Motor neuron (in vitro differentiated cells): ENCODE measurements around the gene NFKB2. TPM values are rescaled to one million over a fixed set of nuclear protein-coding genes. Genes with fewer than 3 reads are reported as not detected.

ENCODE experiments used
- ATAC-seq, 8 experiments: fragments of 200-7000 bp; cut with Tn5 transposase; replicated peaks in 6 of 8; 2 replicates each; pipeline ENCODE4 v1.8.0; 2021; ENCODE audit warnings: mild to moderate bottlenecking in 8 of 8, moderate library complexity in 8 of 8
- H3K27ac ChIP-seq, 2 donors: fragments of 250-450 bp; sonication (Bioruptor Pico); 2 replicates each; pipeline ENCODE4 v1.9.0; 2021; ENCODE audit warnings: antibody characterized with exemption in 2 of 2, mild to moderate bottlenecking in 2 of 2, moderate library complexity in 1 of 2
- H3K4me1 ChIP-seq, 2 donors: fragments of 250-450 bp; sonication (Bioruptor Pico); replicated peaks in 1 of 2; 2 replicates each; pipeline ENCODE4 v1.6.1; 2021; ENCODE audit warnings: antibody characterized with exemption in 2 of 2, mild to moderate bottlenecking in 2 of 2, moderate library complexity in 1 of 2
- H3K4me3 ChIP-seq, 5 donors: fragments of 250-450 bp; sonication (Bioruptor Pico); 2 replicates each; pipeline ENCODE4 v1.9.0; 2021; ENCODE audit warnings: antibody characterized with exemption in 5 of 5, mild to moderate bottlenecking in 5 of 5, moderate library complexity in 4 of 5
- WGBS, 10 experiments: fragments of 450-650 bp; shearing (Covaris generic); methylation state at CpG; one replicate each; pipeline ENCODE4 v1.0.0; 2022; 5-methylcytosine and 5-hydroxymethylcytosine counted together
- in situ Hi-C, 9 experiments: fragments of 400-800 bp; cut with MboI; loops; one replicate each; pipeline ENCODE4 v1.15.0; 2021; ENCODE audit warnings: low sequenced_read_pairs in 9 of 9, low pct_unique_long_range_greater_than_20kb in 2 of 9; ENCODE audit not compliant: unreplicated experiment in 9 of 9
- total RNA-seq, 8 experiments: library from RNA; unstranded; fragments of 300-600 nt; gene quantifications; 2 replicates each; pipeline versions ENCODE4 v1.2.3 to v1.2.4, GENCODE V29; 2022

Gene NFKB2
- total RNA-seq, 8 experiments from 2014 or later = 5.2 to 38.8 (median 11.8) TPM

GRCh38 chr10:102412293-102412692, 16.8 kb downstream of the NFKB2 start:
- Histone ChIP-seq H3K27ac (peak overlapping the region; percentile 53 to 85), H3K4me3 (no peak overlapping the region), H3K4me1 (peaks cover 57 to 65% of the 10 kb centered on the region in 2 donors)
- in situ Hi-C loops = no loop called here
- 20 to 100% (median 61%) methylated on average over 1 to 3 of the region's 10 CpGs; no CpG with 5 or more reads in 6 of the 10 experiments for WGBS, 10 experiments
- ATAC-seq = no peak

GRCh38 chr10:102413053-102413705, 17.7 kb downstream of the NFKB2 start:
- in situ Hi-C loops = no loop called here
- Histone ChIP-seq H3K4me3 (no peak overlapping the region), H3K27ac (peak overlapping the region; percentile 53 to 85), H3K4me1 (peaks cover 59 to 65% of the 10 kb centered on the region in 2 donors)
- peak in 5 of 8 experiments; percentile 35 to 50 (median 36) for ATAC-seq
- WGBS, 10 experiments = 0 to 20% (median 3%) methylated on average over 1 to 3 of the region's 5 CpGs; no CpG with 5 or more reads in 6 of the 10 experiments

GRCh38 chr10:102413806-102414561, 18.5 kb downstream of the NFKB2 start:
- no peak for ATAC-seq
- in situ Hi-C loops = no loop called here
- H3K27ac ChIP-seq = peak overlapping the region; percentile 29 to 77
- peaks cover 59 to 64% of the 10 kb centered on the region in 2 donors for H3K4me1 ChIP-seq
- H3K4me3 ChIP-seq = no peak overlapping the region
- WGBS, 10 experiments = 80 to 100% (median 90%) methylated on average over 1 to 4 of the region's 16 CpGs; no CpG with 5 or more reads in 6 of the 10 experiments

- Histone ChIP-seq H3K4me3 (no peak overlapping the region), H3K4me1 (peaks cover 55 to 60% of the 10 kb centered on the region in 2 donors), H3K27ac (no peak overlapping the region)
- WGBS, 10 experiments = 8 to 80% methylated on average over 1 to 4 of the region's 20 CpGs; no CpG with 5 or more reads in 8 of the 10 experiments
- in situ Hi-C loops = no loop called here
- ATAC-seq = no peak
Measured at GRCh38 chr10:102414749-102415148, 19.2 kb downstream of the NFKB2 start.

- Histone ChIP-seq H3K4me1 (peaks cover 39 to 45% of the 10 kb centered on the region in 2 donors), H3K4me3 (no peak overlapping the region), H3K27ac (no peak overlapping the region)
- whole genome bisulfite sequencing, 10 experiments = 50 to 100% methylated on average over 1 to 3 of the region's 9 CpGs; no CpG with 5 or more reads in 8 of the 10 experiments
- no peak for ATAC-seq
- in situ Hi-C loops = no loop called here
Measured at GRCh38 chr10:102416283-102416682, 20.8 kb downstream of the NFKB2 start.

- Histone ChIP-seq H3K27ac (no peak overlapping the region), H3K4me1 (peaks cover 35 to 40% of the 10 kb centered on the region in 2 donors), H3K4me3 (no peak overlapping the region)
- in situ Hi-C loops = no loop called here
- WGBS, 10 experiments = no CpG with 5 or more reads among the region's 20 CpGs
- no peak for ATAC-seq
Measured at GRCh38 chr10:102416695-102417094, 21.2 kb downstream of the NFKB2 start.

GRCh38 chr10:102418622-102419268, 23.2 kb downstream of the NFKB2 start, which contains the start of gene PSD:
PSD (minus strand) TSS chr10:102418785; CDS start chr10:102417038, 1,747 bp downstream.
- in situ Hi-C loops = no loop called here
- Histone ChIP-seq H3K4me1 (peaks cover 26 to 29% of the 10 kb centered on the region in 2 donors), H3K4me3 (peak within 1 kb of the TSS; percentile 54 to 83 (median 65)), H3K27ac (peak within 1 kb of the TSS; percentile 94)
- WGBS, 10 experiments = 0 to 21% (median 4%) methylated on average over 1 to 10 of the region's 45 CpGs; no CpG with 5 or more reads in 7 of the 10 experiments
- ATAC-seq = peak in 5 of 8 experiments; percentile 33 to 62 (median 57)

GRCh38 chr10:102419269-102420180, 24.0 kb downstream of the NFKB2 start:
- peak in 5 of 8 experiments; percentile 21 to 46 (median 43) for ATAC-seq
- H3K4me1 ChIP-seq = peaks cover 19 to 22% of the 10 kb centered on the region in 2 donors
- in situ Hi-C loops = no loop called here

GRCh38 chr10:102420181-102420713, 24.7 kb downstream of the NFKB2 start:
- 0 to 4% (median 0%) methylated on average over 1 to 10 of the region's 21 CpGs; no CpG with 5 or more reads in 3 of the 10 experiments for WGBS, 10 experiments
- peak overlapping the region; percentile 54 to 83 (median 65) for H3K4me3 ChIP-seq
- peak overlapping the region; percentile 94 for H3K27ac ChIP-seq
- peaks cover 18 to 19% of the 10 kb centered on the region in 2 donors for H3K4me1 ChIP-seq
- in situ Hi-C loops = no loop called here
- ATAC-seq = peak in 3 of 8 experiments; percentile 0 to 1 (median 1)

More at GRCh38 chr10:102419269-102420180, 24.0 kb downstream of the NFKB2 start:
- peak overlapping the region; percentile 94 for H3K27ac ChIP-seq
- H3K4me3 ChIP-seq = peak overlapping the region; percentile 54 to 83 (median 65)
- 0 to 7% (median 0%) methylated on average over 3 to 14 of the region's 54 CpGs; no CpG with 5 or more reads in 4 of the 10 experiments for WGBS, 10 experiments

- Histone ChIP-seq H3K4me1 (peaks cover 19 to 20% of the 10 kb centered on the region in 2 donors), H3K27ac (peak within 1 kb of the TSS; percentile 94), H3K4me3 (peak within 1 kb of the TSS; percentile 54 to 83 (median 65))
- WGBS, 10 experiments = 0 to 6% (median 0%) methylated on average over 3 to 15 of the region's 66 CpGs; no CpG with 5 or more reads in 3 of the 10 experiments
- ATAC-seq = peak; percentile 54 to 85 (median 70)
- in situ Hi-C loops = no loop called here
Measured at GRCh38 chr10:102420714-102421506, 25.4 kb downstream of the NFKB2 start, which contains the start of gene FBXL15. FBXL15 (plus strand) TSS chr10:102420836; CDS start chr10:102421130, 294 bp downstream.

GRCh38 chr10:102421507-102421756, 25.9 kb downstream of the NFKB2 start:
- in situ Hi-C loops = no loop called here
- ATAC-seq = no peak
- peak overlapping the region; percentile 94 for H3K27ac ChIP-seq
- 0 to 17% methylated on average over 1 of the region's 14 CpGs; no CpG with 5 or more reads in 8 of the 10 experiments for WGBS, 10 experiments
- H3K4me1 ChIP-seq = peaks cover 19 to 20% of the 10 kb centered on the region in 2 donors
- H3K4me3 ChIP-seq = peak overlapping the region; percentile 54 to 83 (median 65)
